Measurements from ENCODE around the gene FCAR. TPM values are rescaled to one million over a fixed set of nuclear protein-coding genes. Genes with fewer than 3 reads are reported as not detected.
"Not testable (repeated sequence)": the region's sequence is repeated elsewhere in the genome, so short reads cannot be mapped to it uniquely, and the experiment has no call there.

The FCAR gene
- total RNA-seq, 1 experiment from 2014 or later: not detected

DNA sequence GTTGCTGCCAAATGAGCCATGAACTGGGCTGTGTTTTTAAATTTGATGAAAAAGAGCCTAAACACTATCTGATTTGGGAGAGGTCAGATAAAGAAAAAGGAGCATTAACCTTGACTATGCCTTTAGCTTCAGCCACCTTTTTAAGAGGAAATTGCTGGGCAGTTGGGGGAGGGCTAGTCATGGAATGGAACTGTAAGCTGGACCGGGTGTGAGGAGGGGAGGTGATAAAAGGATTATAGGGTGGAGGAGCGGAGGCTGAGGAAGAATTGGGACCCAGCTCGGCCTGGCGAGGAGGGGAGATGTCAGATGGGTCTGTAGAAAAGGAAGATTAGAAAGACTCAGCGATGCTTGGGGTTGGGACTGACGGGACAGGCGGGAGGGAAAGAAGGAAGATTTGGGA lies 24.6 kb downstream of the FCAR start:
- H3K27me3 ChIP-seq (ENCODE audit: control insufficient read depth, insufficient read depth, low read length); H3K4me3 ChIP-seq (ENCODE audit: low read depth in 2 of 2, low read length in 2 of 2); intact Hi-C loops (cut with micrococcal nuclease; ENCODE audit: unreplicated experiment); H3K36me3 ChIP-seq (ENCODE audit: control insufficient read depth, insufficient read depth, low read length); H3K4me1 ChIP-seq (ENCODE audit: control insufficient read depth, insufficient read depth, low read length); in situ Hi-C loops (cut with HindIII; ENCODE audit: low pct_unique_long_range_greater_than_20kb, low sequenced_read_pairs); BruUV-seq (replicated peaks); ATAC-seq; POLR2A ChIA-PET; DNase-seq (ENCODE audit: low read depth, low spot score); H3K9me3 ChIP-seq (ENCODE audit: control insufficient read depth, insufficient read depth, low read depth, low read length); H3K27ac ChIP-seq (ENCODE audit: low read length): not testable (repeated sequence)
- CTCF ChIA-PET: interaction anchor here (0.6 kb wide), 1 partner anchor 8 kb away, joined by 3 read pairs; no protein-coding TSS in a partner anchor

DNA sequence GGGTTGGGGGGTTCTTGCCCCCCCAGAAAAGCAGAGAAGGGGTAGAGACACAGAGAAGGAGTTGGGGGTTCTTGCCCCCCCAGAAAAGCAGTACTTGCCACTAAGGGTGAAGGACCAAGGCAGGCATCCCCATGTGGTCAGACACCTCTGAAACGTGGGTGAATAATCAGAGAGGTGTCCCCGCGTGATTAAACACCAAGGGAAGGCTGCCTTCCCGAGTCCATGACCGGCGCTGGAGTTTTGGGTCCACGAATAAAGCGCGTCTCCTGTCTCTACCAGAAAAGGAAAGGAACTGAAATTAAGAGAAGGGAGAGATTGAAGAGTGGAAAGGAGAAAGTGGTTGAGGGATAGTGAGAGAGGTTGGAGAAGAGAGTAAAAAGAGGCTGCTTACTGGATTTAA lies 25.6 kb downstream of the FCAR start:
- H3K4me3 ChIP-seq (ENCODE audit: low read depth in 2 of 2, low read length in 2 of 2); H3K4me1 ChIP-seq (ENCODE audit: control insufficient read depth, insufficient read depth, low read length); H3K27me3 ChIP-seq (ENCODE audit: control insufficient read depth, insufficient read depth, low read length); CTCF ChIA-PET; ATAC-seq; POLR2A ChIA-PET; DNase-seq (ENCODE audit: low read depth, low spot score); in situ Hi-C loops (cut with HindIII; ENCODE audit: low pct_unique_long_range_greater_than_20kb, low sequenced_read_pairs); intact Hi-C loops (cut with micrococcal nuclease; ENCODE audit: unreplicated experiment); H3K9me3 ChIP-seq (ENCODE audit: control insufficient read depth, insufficient read depth, low read depth, low read length); H3K36me3 ChIP-seq (ENCODE audit: control insufficient read depth, insufficient read depth, low read length); BruUV-seq (replicated peaks); H3K27ac ChIP-seq (ENCODE audit: low read length): not testable (repeated sequence)

DNA sequence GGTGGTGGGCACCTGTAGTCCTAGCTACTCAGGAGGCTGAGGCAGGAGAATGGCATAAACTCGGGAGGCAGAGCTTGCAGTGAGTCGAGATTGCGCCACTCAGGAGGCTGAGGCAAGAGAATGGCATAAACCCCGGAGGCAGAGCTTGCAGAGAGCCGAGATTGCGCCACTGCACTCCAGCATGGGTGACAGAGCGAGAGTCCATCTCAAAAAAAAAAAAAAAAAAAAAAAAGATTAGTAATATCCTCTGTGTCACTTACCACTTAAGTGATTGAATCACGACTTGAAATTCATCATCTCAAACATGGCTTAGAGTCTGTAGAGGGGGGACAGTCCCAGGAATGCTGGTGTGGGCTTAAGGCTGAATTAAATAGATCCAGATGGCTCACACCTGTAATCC lies 27.1 kb downstream of the FCAR start:
- DNase-seq (ENCODE audit: low read depth, low spot score); intact Hi-C loops (cut with micrococcal nuclease; ENCODE audit: unreplicated experiment); H3K4me1 ChIP-seq (ENCODE audit: control insufficient read depth, insufficient read depth, low read length); ATAC-seq; BruUV-seq (replicated peaks); H3K36me3 ChIP-seq (ENCODE audit: control insufficient read depth, insufficient read depth, low read length); in situ Hi-C loops (cut with HindIII; ENCODE audit: low pct_unique_long_range_greater_than_20kb, low sequenced_read_pairs); POLR2A ChIA-PET; H3K9me3 ChIP-seq (ENCODE audit: control insufficient read depth, insufficient read depth, low read depth, low read length); H3K4me3 ChIP-seq (ENCODE audit: low read depth in 2 of 2, low read length in 2 of 2); CTCF ChIA-PET; H3K27ac ChIP-seq (ENCODE audit: low read length); H3K27me3 ChIP-seq (ENCODE audit: control insufficient read depth, insufficient read depth, low read length): not testable (repeated sequence)

DNA sequence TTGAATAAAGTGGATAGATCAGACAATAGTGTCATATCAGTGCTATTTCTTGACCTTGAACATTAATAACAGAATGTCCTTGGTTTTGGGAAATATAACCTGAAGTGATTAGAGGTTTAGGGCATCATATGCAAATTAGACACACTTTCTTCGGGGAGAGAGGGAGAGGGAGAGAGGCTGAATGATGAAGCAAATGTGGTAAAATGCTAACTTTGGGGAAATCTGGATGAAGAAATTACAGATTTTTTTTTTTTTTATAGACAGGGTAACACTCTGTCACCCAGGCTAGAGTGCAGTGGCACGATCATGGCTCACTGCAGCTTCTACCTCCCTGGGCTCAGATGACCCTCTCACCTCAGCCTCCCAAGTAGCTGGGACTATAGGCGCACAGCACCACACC lies 28.0 kb downstream of the FCAR start:
- in situ Hi-C loops (cut with HindIII; ENCODE audit: low pct_unique_long_range_greater_than_20kb, low sequenced_read_pairs): no loop called here
- no peaks in the 10 kb centered on the region for H3K27me3 ChIP-seq (ENCODE audit: control insufficient read depth, insufficient read depth, low read length)
- H3K27ac ChIP-seq (ENCODE audit: low read length): no peak overlapping the region
- no peaks in the 10 kb centered on the region for H3K4me1 ChIP-seq (ENCODE audit: control insufficient read depth, insufficient read depth, low read length)
- H3K36me3 ChIP-seq (ENCODE audit: control insufficient read depth, insufficient read depth, low read length): no peaks in the 10 kb centered on the region
- no peak for ATAC-seq
- no peaks in the 10 kb centered on the region for H3K9me3 ChIP-seq (ENCODE audit: control insufficient read depth, insufficient read depth, low read depth, low read length)
- TF ChIP-seq, protein P1, sequence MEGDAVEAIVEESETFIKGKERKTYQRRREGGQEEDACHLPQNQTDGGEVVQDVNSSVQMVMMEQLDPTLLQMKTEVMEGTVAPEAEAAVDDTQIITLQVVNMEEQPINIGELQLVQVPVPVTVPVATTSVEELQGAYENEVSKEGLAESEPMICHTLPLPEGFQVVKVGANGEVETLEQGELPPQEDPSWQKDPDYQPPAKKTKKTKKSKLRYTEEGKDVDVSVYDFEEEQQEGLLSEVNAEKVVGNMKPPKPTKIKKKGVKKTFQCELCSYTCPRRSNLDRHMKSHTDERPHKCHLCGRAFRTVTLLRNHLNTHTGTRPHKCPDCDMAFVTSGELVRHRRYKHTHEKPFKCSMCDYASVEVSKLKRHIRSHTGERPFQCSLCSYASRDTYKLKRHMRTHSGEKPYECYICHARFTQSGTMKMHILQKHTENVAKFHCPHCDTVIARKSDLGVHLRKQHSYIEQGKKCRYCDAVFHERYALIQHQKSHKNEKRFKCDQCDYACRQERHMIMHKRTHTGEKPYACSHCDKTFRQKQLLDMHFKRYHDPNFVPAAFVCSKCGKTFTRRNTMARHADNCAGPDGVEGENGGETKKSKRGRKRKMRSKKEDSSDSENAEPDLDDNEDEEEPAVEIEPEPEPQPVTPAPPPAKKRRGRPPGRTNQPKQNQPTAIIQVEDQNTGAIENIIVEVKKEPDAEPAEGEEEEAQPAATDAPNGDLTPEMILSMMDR (IDR thresholded peaks at IDR 0.05): no peak
- TF ChIP-seq, protein P2, sequence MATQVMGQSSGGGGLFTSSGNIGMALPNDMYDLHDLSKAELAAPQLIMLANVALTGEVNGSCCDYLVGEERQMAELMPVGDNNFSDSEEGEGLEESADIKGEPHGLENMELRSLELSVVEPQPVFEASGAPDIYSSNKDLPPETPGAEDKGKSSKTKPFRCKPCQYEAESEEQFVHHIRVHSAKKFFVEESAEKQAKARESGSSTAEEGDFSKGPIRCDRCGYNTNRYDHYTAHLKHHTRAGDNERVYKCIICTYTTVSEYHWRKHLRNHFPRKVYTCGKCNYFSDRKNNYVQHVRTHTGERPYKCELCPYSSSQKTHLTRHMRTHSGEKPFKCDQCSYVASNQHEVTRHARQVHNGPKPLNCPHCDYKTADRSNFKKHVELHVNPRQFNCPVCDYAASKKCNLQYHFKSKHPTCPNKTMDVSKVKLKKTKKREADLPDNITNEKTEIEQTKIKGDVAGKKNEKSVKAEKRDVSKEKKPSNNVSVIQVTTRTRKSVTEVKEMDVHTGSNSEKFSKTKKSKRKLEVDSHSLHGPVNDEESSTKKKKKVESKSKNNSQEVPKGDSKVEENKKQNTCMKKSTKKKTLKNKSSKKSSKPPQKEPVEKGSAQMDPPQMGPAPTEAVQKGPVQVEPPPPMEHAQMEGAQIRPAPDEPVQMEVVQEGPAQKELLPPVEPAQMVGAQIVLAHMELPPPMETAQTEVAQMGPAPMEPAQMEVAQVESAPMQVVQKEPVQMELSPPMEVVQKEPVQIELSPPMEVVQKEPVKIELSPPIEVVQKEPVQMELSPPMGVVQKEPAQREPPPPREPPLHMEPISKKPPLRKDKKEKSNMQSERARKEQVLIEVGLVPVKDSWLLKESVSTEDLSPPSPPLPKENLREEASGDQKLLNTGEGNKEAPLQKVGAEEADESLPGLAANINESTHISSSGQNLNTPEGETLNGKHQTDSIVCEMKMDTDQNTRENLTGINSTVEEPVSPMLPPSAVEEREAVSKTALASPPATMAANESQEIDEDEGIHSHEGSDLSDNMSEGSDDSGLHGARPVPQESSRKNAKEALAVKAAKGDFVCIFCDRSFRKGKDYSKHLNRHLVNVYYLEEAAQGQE (IDR thresholded peaks at IDR 0.05; ENCODE audit: insufficient read depth in 1 of 2, low read depth in 2 of 2, low read length in 1 of 2): no peak
- TF ChIP-seq POLR2AphosphoS5 (IDR thresholded peaks at IDR 0.05; ENCODE audit: low read depth, low read length) (no peak), TCF7L2 (IDR thresholded peaks at IDR 0.05; ENCODE audit: low read depth, low read length) (no peak), SIN3A (IDR thresholded peaks at IDR 0.05; ENCODE audit: borderline replicate concordance, insufficient read depth, low read depth, low read length) (no peak)
- intact Hi-C loops (cut with micrococcal nuclease; ENCODE audit: unreplicated experiment): no loop called here
- H3K4me3 ChIP-seq (ENCODE audit: low read depth in 2 of 2, low read length in 2 of 2): no peak overlapping the region
- BruUV-seq (replicated peaks): no TSS peak
- CTCF ChIA-PET: no interaction called here
- DNase-seq (ENCODE audit: low read depth, low spot score): no peak
- POLR2A ChIA-PET: no interaction called here

Measured in Panc1 (cell line).